GM18499 (cell line): ENCODE measurements around the gene SRSF7.
"Not testable (repeated sequence)": the region's sequence is repeated elsewhere in the genome, so short reads cannot be mapped to it uniquely, and the experiment has no call there.

Experiments used
- ATAC-seq: cut with Tn5 transposase; IDR thresholded peaks from one replicate; pipeline ENCODE4 v1.9.1; 2021; ENCODE audit warnings: moderate number of reproducible peaks; ENCODE audit not compliant: insufficient read depth, unreplicated experiment

Gene SRSF7

GRCh38 chr2:38708491-38708890 lies 42.7 kb downstream of the SRSF7 start:
- not testable (repeated sequence) for ATAC-seq

DNA sequence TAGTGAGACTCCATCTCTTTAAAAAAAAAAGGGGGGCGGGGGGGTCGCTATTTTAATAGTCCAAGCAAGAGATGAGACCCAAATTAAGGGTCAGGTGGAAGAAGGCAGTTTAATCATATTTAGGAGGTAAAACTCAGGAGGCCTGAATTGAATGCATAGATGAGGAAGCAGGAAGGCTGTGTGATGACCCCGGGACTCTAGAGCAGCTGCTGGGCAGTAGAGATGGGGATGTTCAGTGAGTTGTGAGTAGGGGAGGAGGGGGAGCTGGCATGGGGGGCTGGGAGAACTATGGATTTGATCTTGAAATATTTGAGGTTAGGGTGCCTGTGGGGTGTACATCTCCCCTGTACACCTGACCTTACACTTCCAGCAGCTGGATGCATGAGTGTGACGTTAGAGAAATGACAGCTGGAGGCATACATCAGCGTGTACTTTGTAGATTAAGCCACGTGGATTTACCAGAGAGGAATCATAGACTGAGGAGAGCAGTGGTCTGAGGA lies 44.3 kb downstream of the SRSF7 start:
- no peak for ATAC-seq

GRCh38 chr2:38704664-38705063 lies 46.5 kb downstream of the SRSF7 start:
- ATAC-seq, result no peak

GRCh38 chr2:38703336-38703735 lies 47.8 kb downstream of the SRSF7 start:
- ATAC-seq, result not testable (repeated sequence)

GRCh38 chr2:38702413-38702812 lies 48.7 kb downstream of the SRSF7 start:
- no peak for ATAC-seq

- no peak for ATAC-seq
Measured at GRCh38 chr2:38701542-38701941, 49.6 kb downstream of the SRSF7 start.

DNA sequence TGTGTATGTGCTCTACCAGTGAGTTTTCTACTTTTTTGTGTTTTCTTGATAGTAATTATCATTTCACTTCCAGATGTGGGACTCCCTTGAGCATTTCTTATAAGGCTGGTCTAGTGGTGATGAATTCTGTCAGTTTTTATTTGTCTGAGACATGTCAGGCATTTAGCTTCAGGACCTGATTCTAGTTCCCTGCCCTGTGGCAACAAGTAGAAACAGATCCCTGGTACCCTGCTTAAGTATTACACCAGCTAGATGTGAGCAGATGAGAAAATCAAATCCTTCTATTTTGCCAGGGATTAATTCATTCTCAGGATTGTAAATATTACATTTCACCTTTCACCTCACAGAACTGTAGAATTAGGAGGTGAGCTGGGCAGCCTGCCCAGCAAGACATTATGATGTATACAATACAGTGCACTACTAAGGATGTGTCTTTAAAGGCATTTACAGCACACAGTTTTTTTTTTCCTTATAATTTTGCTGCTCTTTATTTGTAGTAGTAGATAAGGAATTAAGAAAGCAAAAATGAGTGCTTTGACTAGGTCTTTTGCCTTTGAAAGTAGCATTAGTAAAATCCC lies 50.2 kb downstream of the SRSF7 start:
- no peak for ATAC-seq

DNA sequence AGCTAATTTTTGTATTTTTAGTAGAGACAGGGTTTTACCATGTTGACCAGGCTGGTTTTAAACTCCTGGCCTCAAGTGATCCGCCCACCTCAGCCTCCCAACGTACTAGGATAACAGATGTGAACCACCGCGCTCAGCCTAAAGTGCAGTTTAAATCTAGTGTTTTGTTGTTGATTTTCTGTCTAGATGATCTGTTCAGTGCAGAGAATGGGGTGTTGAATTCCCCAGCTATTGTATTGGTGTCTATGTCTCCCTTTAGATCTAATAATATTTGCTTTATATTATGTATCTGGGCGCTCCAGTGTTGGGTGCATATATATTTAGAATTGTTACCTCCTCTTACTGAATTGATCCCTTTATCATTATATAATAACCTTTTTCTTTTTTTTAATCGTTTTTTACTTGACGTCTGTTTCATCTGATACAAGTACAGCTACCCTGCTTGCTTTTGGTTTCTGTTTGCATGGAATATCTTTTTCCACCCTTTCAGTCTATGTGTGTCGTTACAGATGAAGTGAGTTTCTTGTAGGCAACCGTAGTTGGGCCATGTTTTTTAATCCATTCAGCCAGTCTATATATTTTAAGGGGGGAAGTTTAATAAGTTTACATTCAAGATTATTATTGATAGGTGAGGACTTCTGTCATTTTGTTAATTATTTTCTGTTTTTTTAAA lies 50.9 kb downstream of the SRSF7 start:
- no peak for ATAC-seq

- no peak for ATAC-seq
Measured at GRCh38 chr2:38698467-38699003, 52.6 kb downstream of the SRSF7 start.

GRCh38 chr2:38697116-38697840 lies 53.9 kb downstream of the SRSF7 start:
- no peak for ATAC-seq
